ENCODE data around the gene SEMA4D.

The SEMA4D gene

DNA sequence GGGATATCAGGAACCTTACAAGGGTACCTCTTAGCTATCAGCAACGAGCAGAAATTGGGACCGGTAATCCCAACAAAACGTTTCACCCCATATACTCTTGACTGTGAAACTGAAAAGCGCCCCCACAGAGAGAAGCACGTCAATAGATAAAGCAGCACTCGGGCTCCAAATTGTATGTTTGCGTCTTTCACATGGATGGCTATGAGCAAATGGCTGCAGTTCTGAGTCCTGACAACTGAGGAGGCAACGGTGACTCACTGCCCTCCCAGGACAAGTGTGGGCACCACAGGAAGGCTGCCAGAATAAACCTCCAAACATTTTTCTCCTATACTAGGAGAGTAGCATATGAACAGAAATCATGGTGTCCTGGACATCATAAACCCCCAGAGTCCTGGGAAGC, 36.6 kb downstream of the SEMA4D start:
- no peaks in the 10 kb centered on the region for H3K27me3 ChIP-seq (ENCODE audit: insufficient read depth, poor library complexity, severe bottlenecking)
- no peak for DNase-seq (ENCODE audit: low read depth in 1 of 2, low spot score in 1 of 2)
- TF ChIP-seq REST (IDR thresholded peaks at IDR 0.05; ENCODE audit: insufficient replicate concordance, low read depth) (no peak), SPI1 (IDR thresholded peaks at IDR 0.05; ENCODE audit: borderline replicate concordance, low read depth) (no peak), GABPA (IDR thresholded peaks at IDR 0.05; ENCODE audit: low read depth) (no peak), POLR2AphosphoS5 (IDR thresholded peaks at IDR 0.05; ENCODE audit: low read depth) (no peak)
- TF ChIP-seq, protein P1, sequence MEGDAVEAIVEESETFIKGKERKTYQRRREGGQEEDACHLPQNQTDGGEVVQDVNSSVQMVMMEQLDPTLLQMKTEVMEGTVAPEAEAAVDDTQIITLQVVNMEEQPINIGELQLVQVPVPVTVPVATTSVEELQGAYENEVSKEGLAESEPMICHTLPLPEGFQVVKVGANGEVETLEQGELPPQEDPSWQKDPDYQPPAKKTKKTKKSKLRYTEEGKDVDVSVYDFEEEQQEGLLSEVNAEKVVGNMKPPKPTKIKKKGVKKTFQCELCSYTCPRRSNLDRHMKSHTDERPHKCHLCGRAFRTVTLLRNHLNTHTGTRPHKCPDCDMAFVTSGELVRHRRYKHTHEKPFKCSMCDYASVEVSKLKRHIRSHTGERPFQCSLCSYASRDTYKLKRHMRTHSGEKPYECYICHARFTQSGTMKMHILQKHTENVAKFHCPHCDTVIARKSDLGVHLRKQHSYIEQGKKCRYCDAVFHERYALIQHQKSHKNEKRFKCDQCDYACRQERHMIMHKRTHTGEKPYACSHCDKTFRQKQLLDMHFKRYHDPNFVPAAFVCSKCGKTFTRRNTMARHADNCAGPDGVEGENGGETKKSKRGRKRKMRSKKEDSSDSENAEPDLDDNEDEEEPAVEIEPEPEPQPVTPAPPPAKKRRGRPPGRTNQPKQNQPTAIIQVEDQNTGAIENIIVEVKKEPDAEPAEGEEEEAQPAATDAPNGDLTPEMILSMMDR (IDR thresholded peaks at IDR 0.05; ENCODE audit: insufficient read depth, low read length), result no peak
- no peak overlapping the region for H3K27ac ChIP-seq (replicated peaks)
- no peak overlapping the region for H3K4me3 ChIP-seq (replicated peaks; ENCODE audit: insufficient read depth, low read length)

GRCh38 chr9:89460551-89460950, 37.4 kb downstream of the SEMA4D start:
- no peak for DNase-seq (ENCODE audit: low read depth in 1 of 2, low spot score in 1 of 2)
- TF ChIP-seq REST (IDR thresholded peaks at IDR 0.05; ENCODE audit: insufficient replicate concordance, low read depth), result no peak
- no peak for TF ChIP-seq SPI1 (IDR thresholded peaks at IDR 0.05; ENCODE audit: borderline replicate concordance, low read depth)
- TF ChIP-seq, protein P1 (IDR thresholded peaks at IDR 0.05; ENCODE audit: insufficient read depth, low read length), result no peak
- no peak for TF ChIP-seq POLR2AphosphoS5 (IDR thresholded peaks at IDR 0.05; ENCODE audit: low read depth)
- TF ChIP-seq GABPA (IDR thresholded peaks at IDR 0.05; ENCODE audit: low read depth), result no peak
- H3K27me3 ChIP-seq (ENCODE audit: insufficient read depth, poor library complexity, severe bottlenecking), result no peaks in the 10 kb centered on the region
- H3K27ac ChIP-seq (replicated peaks), result no peak overlapping the region
- H3K4me3 ChIP-seq (replicated peaks; ENCODE audit: insufficient read depth, low read length), result no peak overlapping the region

- H3K4me3 ChIP-seq (replicated peaks; ENCODE audit: insufficient read depth, low read length), result no peak overlapping the region
- no peak for DNase-seq (ENCODE audit: low read depth in 1 of 2, low spot score in 1 of 2)
- TF ChIP-seq SPI1 (IDR thresholded peaks at IDR 0.05; ENCODE audit: borderline replicate concordance, low read depth) (no peak), POLR2AphosphoS5 (IDR thresholded peaks at IDR 0.05; ENCODE audit: low read depth) (no peak), REST (IDR thresholded peaks at IDR 0.05; ENCODE audit: insufficient replicate concordance, low read depth) (no peak), GABPA (IDR thresholded peaks at IDR 0.05; ENCODE audit: low read depth) (no peak)
- TF ChIP-seq, protein P1 (IDR thresholded peaks at IDR 0.05; ENCODE audit: insufficient read depth, low read length), result no peak
- no peaks in the 10 kb centered on the region for H3K27me3 ChIP-seq (ENCODE audit: insufficient read depth, poor library complexity, severe bottlenecking)
- no peak overlapping the region for H3K27ac ChIP-seq (replicated peaks)
These were observed 39.0 kb downstream of the SEMA4D start for GRCh38 chr9:89458768-89459496.

All from HL-60 (cell line).